Adrenal gland (tissue), 12 donors: ENCODE data around the gene RETREG1. TPM values are rescaled to one million over a fixed set of nuclear protein-coding genes. Genes with fewer than 3 reads are reported as not detected.

Source experiments
- DNase-seq, 7 donors: peaks; one replicate each; pipeline ENCODE4 v3.0.0-alpha.2; 2019 to 2020
- H3K27ac ChIP-seq, 5 donors: fragments of 200-600 bp; sonication (generic) in 4 of 5; 1 replicate in 3 of 5; 2 replicates in 2 of 5; pipeline versions ENCODE4 v1.5.1 to v1.8.0; 2016 to 2020; ENCODE audit warnings: mild to moderate bottlenecking in 1 of 5
- H3K27me3 ChIP-seq: fragments of 200-600 bp; 2 replicates; pipeline ENCODE4 v1.8.0; 2021
- H3K36me3 ChIP-seq, 2 donors: fragments of 200-600 bp; replicated peaks in 1 of 2; 1 replicate in 1 of 2; 2 replicates in 1 of 2; pipeline versions ENCODE4 v1.5.1 to v1.8.0; 2018 to 2022
- H3K4me1 ChIP-seq, 2 donors: fragments of 200-600 bp; replicated peaks in 1 of 2; 1 replicate in 1 of 2; 2 replicates in 1 of 2; pipeline versions ENCODE4 v1.5.1 to v1.8.0; 2018 to 2021
- H3K4me3 ChIP-seq, 4 donors: fragments of 200-600 bp; sonication (generic) in 3 of 4; one replicate each; pipeline ENCODE4 v1.5.1; 2016 to 2018
- H3K9me3 ChIP-seq, 3 donors: fragments of 200-600 bp; sonication (generic) in 1 of 3; replicated peaks in 1 of 3; 1 replicate in 2 of 3; 2 replicates in 1 of 3; pipeline versions ENCODE4 v1.5.1 to v1.8.0; 2016 to 2021
- POLR2A ChIP-seq, 2 donors: fragments of 450-650 bp; IDR thresholded peaks; one replicate each; pipeline ENCODE4 v1.6.1; 2017; ENCODE audit warnings: antibody characterized with exemption in 2 of 2, mild to moderate bottlenecking in 2 of 2, moderate library complexity in 1 of 2
- WGBS, 4 donors: extraction: QIAGEN DNeasy Blood & Tissue Kit in 2 of 4; methylation state at CpG; one replicate each; pipeline versions ENCODE4 v1.1.5 to v1.1.7; 2013 to 2017; 5-methylcytosine and 5-hydroxymethylcytosine counted together
- intact Hi-C, 2 donors: fragments of 100-400 bp; cut with DNase I; formaldehyde crosslinking; loops; one replicate each; pipeline versions ENCODE4 v1.14.1 to v1.15.0; 2022 to 2023
- polyA plus RNA-seq, 3 donors: library from polyadenylated mRNA; stranded (reverse); fragments of 200-250 nt in 2 of 3; fragments of 350-450 nt in 1 of 3; fragmentation: Illumina TruSeq in 1 of 3; extraction: RNeasy Lipid Tissue Mini Kit (QIAGEN cat#74804) in 1 of 3; gene quantifications; one replicate each; pipeline ENCODE4 v1.2.3, GENCODE V29; 2013 to 2014
- total RNA-seq, 9 donors: library from RNA; depleted of rRNA in 4 of 9; stranded (reverse); fragments of >200 nt in 4 of 9; fragments of 120-200 nt in 1 of 9; fragmentation: NEBNext Ultra II Directional in 1 of 9; extraction: Animal tissue kit (Norgen Biotek cat#: 25700) in 1 of 9; gene quantifications; one replicate each; pipeline versions ENCODE4 v1.1.0 to v1.2.4, GENCODE V29; 2013 to 2023
- TF ChIP-seq, protein P1 (sequence below), 6 experiments: fragments of 450-650 bp in 4 of 6; fragments of 200-600 bp in 2 of 6; sonication (generic) in 1 of 6; IDR thresholded peaks; 1 replicate in 5 of 6; 2 replicates in 1 of 6; pipeline versions ENCODE4 v1.5.1 to v1.8.0; 2016 to 2021; ENCODE audit warnings: antibody characterized with exemption in 6 of 6, mild to moderate bottlenecking in 2 of 6, moderate library complexity in 1 of 6
- donor health status: healthy with polysubstance abuse.
- donor health status: Bipolar disorder and iron deficiency.
- donor health status: DM: yes; HTN: yes; CAD: no.
- donor health status: DM: no; HTN: no; CAD: no.
- donor health status: DM: no; HTN: no; CAD: no.
- donor health status: DM: yes; HTN: yes; CAD: no.

Gene RETREG1
- total and polyA plus RNA-seq, 12 donors: 0.06 to 5.9 (median 2.1) TPM

DNA sequence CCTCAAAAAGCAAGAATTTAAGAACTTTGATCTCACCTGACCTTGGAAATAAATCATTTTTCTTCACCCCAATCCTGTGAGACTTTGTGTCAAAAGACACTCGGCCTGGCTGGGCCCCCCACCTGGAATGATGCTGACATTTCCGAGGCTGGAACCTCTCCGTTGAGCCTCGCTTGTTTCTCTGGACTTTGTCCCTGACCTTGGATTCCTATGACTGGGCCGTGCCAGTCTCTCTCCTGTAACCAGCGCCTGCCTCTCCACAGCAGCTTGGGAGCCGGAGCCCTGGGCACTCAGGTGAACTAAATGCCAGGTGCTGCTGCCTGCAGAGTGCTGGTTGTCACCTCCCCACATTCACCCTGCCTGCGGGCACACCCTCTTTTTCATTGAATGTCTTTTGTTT is 62.7 kb downstream of the RETREG1 start:
- intact Hi-C loops: no loop called here
- WGBS, 4 donors: 67 to 70% (median 68%) methylated on average over 8 of the region's 8 CpGs
- H3K9me3 ChIP-seq: no peaks in the 10 kb centered on the region
- no peak for DNase-seq
- no peaks in the 10 kb centered on the region for H3K4me1 ChIP-seq
- no peak overlapping the region for H3K27ac ChIP-seq
- no peaks in the 10 kb centered on the region for H3K27me3 ChIP-seq
- TF ChIP-seq, protein P1, sequence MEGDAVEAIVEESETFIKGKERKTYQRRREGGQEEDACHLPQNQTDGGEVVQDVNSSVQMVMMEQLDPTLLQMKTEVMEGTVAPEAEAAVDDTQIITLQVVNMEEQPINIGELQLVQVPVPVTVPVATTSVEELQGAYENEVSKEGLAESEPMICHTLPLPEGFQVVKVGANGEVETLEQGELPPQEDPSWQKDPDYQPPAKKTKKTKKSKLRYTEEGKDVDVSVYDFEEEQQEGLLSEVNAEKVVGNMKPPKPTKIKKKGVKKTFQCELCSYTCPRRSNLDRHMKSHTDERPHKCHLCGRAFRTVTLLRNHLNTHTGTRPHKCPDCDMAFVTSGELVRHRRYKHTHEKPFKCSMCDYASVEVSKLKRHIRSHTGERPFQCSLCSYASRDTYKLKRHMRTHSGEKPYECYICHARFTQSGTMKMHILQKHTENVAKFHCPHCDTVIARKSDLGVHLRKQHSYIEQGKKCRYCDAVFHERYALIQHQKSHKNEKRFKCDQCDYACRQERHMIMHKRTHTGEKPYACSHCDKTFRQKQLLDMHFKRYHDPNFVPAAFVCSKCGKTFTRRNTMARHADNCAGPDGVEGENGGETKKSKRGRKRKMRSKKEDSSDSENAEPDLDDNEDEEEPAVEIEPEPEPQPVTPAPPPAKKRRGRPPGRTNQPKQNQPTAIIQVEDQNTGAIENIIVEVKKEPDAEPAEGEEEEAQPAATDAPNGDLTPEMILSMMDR (IDR thresholded peaks at IDR 0.05): no peak
- no peak for TF ChIP-seq POLR2A (IDR thresholded peaks at IDR 0.05)
- no peak overlapping the region for H3K4me3 ChIP-seq
- no peaks in the 10 kb centered on the region for H3K36me3 ChIP-seq

DNA sequence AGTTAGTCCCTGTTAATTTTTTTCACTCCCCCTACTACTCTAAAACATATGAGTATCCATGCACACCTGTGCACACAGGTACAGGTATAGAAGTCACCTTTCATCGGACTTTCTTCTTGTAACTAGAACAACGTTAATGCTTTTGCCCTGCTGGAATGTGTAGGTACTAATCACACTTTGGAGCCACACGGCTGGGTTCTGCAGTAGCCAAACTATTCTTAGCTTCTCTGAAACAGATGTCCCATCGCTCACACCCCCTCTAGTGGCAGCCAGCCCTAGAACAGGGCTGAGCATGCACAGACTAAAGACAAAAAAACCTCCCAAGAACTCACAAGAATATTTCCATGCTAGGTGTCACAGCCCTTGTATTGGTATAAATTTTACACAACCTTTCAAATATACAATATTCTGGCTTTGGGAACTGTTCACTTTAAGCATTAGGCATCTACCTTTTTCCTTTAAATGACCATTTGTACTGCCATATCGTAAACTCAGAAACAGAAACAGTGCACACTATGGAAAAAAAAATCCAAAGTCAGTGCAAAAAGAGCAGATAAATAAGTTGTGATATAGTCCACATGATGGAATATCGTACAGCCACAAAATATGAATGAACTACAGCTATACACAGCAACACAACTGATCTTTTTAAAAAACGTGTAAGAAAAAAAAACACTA is 64.0 kb downstream of the RETREG1 start:
- intact Hi-C loops: no loop called here
- H3K4me3 ChIP-seq: no peak overlapping the region
- peak; percentile 46 to 83 (median 63) for DNase-seq

DNA sequence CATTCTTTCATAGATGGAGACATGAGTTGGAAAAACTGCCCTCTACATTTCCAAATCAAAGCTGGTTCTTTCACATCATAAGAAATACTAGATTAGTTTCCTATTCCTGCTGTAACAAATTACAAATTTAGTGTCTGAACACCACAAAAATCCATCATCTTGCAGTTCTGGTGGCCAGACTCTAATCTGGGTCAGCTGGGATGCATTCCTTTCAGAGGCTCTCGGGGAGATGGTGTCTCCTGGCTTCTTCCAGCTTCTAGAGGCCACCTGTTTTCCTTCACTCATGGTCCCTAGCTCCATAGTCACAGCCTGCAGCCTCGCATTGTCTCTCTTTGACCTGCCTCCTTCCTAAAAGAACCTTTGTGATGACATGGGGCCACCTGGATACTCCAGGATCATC is 65.2 kb downstream of the RETREG1 start:
- intact Hi-C loops: no loop called here
- TF ChIP-seq POLR2A (IDR thresholded peaks at IDR 0.05): no peak
- TF ChIP-seq, protein P1 (IDR thresholded peaks at IDR 0.05): no peak
- WGBS, 4 donors: 81 to 94% (median 85%) methylated on average over 2 of the region's 2 CpGs
- H3K27ac ChIP-seq: no peak overlapping the region
- H3K4me3 ChIP-seq: no peak overlapping the region
- no peaks in the 10 kb centered on the region for H3K36me3 ChIP-seq
- no peak for DNase-seq
- H3K9me3 ChIP-seq: no peaks in the 10 kb centered on the region
- no peaks in the 10 kb centered on the region for H3K27me3 ChIP-seq
- H3K4me1 ChIP-seq: no peaks in the 10 kb centered on the region

More for the DNA sequence above, 64.0 kb downstream of the RETREG1 start:
- 34 to 45% (median 39%) methylated on average over 7 of the region's 7 CpGs for WGBS, 4 donors
- Histone ChIP-seq H3K9me3 (no peaks in the 10 kb centered on the region), H3K36me3 (no peaks in the 10 kb centered on the region), H3K4me1 (no peaks in the 10 kb centered on the region), H3K27ac (no peak overlapping the region), H3K27me3 (no peaks in the 10 kb centered on the region)
- TF ChIP-seq, protein P1 (IDR thresholded peaks at IDR 0.05): peak; percentile 26 to 65 (median 44)
- TF ChIP-seq POLR2A (IDR thresholded peaks at IDR 0.05): no peak

DNA sequence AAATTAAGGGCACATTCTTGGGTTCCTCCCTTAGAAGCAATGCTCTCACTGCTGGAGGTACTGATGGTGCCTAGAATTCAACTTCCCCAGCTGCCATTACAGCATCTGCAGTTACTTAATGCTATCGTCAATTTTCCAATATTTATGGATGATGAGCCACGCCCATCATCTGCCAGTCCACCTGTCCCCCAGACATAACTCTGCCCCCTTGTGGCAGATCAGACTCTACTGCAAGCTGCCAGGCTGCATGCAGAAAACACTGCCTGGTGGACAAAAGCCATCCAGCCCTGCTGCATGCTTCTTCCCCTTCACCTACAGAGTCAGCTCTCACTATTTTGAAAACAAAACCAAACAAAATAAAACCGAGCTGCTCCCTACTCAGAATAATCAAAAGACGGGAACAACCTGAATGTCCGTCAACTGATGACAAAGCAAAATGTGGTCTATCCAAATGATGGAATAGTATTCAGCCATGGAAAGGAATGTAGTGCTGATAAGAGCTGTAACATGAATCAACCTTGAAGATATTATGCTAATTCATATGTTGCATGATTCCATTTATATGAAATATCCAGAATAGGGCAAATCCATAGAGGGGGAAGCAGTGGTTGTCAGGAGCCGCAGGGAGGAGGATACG is 66.4 kb downstream of the RETREG1 start:
- Histone ChIP-seq H3K4me3 (no peak overlapping the region), H3K9me3 (no peaks in the 10 kb centered on the region), H3K36me3 (no peaks in the 10 kb centered on the region), H3K27ac (no peak overlapping the region), H3K27me3 (no peaks in the 10 kb centered on the region), H3K4me1 (no peaks in the 10 kb centered on the region)
- intact Hi-C loops: no loop called here
- TF ChIP-seq, protein P1 (IDR thresholded peaks at IDR 0.05): peak in 5 of 6 experiments; percentile 19 to 50 (median 44)
- TF ChIP-seq POLR2A (IDR thresholded peaks at IDR 0.05): no peak
- WGBS, 4 donors: 67 to 80% (median 74%) methylated on average over 7 of the region's 7 CpGs
- peak in 1 of 7 donors; percentile 31 for DNase-seq
